GM23338 (cell line): Measurements from ENCODE around the gene FOXP1. TPM values are rescaled to one million over a fixed set of nuclear protein-coding genes. Genes with fewer than 3 reads are reported as not detected.

Experiments
- ATAC-seq: fragments of 200-7000 bp; cut with Tn5 transposase; 3 replicates; pipeline ENCODE4 v1.9.1; 2020
- DNase-seq: peaks from one replicate; pipeline ENCODE4 v3.0.0-alpha.2; 2015; ENCODE audit warnings: low spot score
- H2AFZ ChIP-seq: fragments of 200-600 bp; sonication (generic); 2 replicates; pipeline ENCODE4 v1.8.0; 2016; ENCODE audit warnings: antibody characterized with exemption, mild to moderate bottlenecking, moderate library complexity
- H3F3A ChIP-seq: fragments of 200-600 bp; sonication (generic); replicated peaks from 2 replicates; pipeline ENCODE4 v1.8.0; 2017; ENCODE audit warnings: antibody characterized with exemption, mixed run types, low read depth
- H3K27ac ChIP-seq: fragments of 200-600 bp; sonication (generic); 2 replicates; pipeline ENCODE4 v1.6.1; 2016; ENCODE audit warnings: low read depth
- H3K27me3 ChIP-seq: fragments of 200-600 bp; sonication (generic); 2 replicates; pipeline ENCODE4 v1.8.0; 2016; ENCODE audit warnings: mild to moderate bottlenecking, mixed run types, moderate library complexity; ENCODE audit not compliant: insufficient read depth
- H3K36me3 ChIP-seq: fragments of 200-600 bp; sonication (generic); 2 replicates; pipeline ENCODE4 v1.8.0; 2016; ENCODE audit warnings: mild to moderate bottlenecking; ENCODE audit not compliant: insufficient read depth
- H3K4me1 ChIP-seq: fragments of 200-600 bp; sonication (generic); 2 replicates; pipeline ENCODE4 v1.8.0; 2016; ENCODE audit warnings: mild to moderate bottlenecking, moderate library complexity; ENCODE audit not compliant: insufficient read depth
- H3K4me2 ChIP-seq: fragments of 200-600 bp; sonication (generic); 2 replicates; pipeline ENCODE4 v1.7.1; 2017; ENCODE audit warnings: mixed run types
- H3K4me3 ChIP-seq: fragments of 200-600 bp; sonication (generic); 2 replicates; pipeline ENCODE4 v1.6.1; 2016; ENCODE audit warnings: mixed run types
- H3K79me2 ChIP-seq: fragments of 200-600 bp; sonication (generic); replicated peaks from 2 replicates; pipeline ENCODE4 v1.8.0; 2017; ENCODE audit warnings: mild to moderate bottlenecking; ENCODE audit not compliant: insufficient read depth
- H3K9me2 ChIP-seq: fragments of 200-600 bp; sonication (generic); 2 replicates; pipeline ENCODE4 v1.8.0; 2017; ENCODE audit not compliant: insufficient read depth
- H4K20me1 ChIP-seq: fragments of 200-600 bp; sonication (generic); replicated peaks from 2 replicates; pipeline ENCODE4 v1.8.0; 2017; ENCODE audit warnings: mild to moderate bottlenecking; ENCODE audit not compliant: insufficient read depth
- H3K27ac Mint-ChIP-seq: 2 replicates; pipeline ENCODE4 v1.8.0; 2020; ENCODE audit warnings: inconsistent platforms, mild to moderate bottlenecking, moderate library complexity, mixed read lengths
- H3K27me3 Mint-ChIP-seq: 3 replicates; pipeline ENCODE4 v1.8.0; 2022; ENCODE audit warnings: low read depth, mild to moderate bottlenecking, moderate library complexity, mixed read lengths, inconsistent platforms; ENCODE audit not compliant: insufficient read depth, poor library complexity
- H3K36me3 Mint-ChIP-seq: 3 replicates; pipeline ENCODE4 v1.8.0; 2021; ENCODE audit warnings: low read depth, mild to moderate bottlenecking, inconsistent platforms, moderate library complexity, mixed read lengths
- H3K4me1 Mint-ChIP-seq: 3 replicates; pipeline ENCODE4 v1.8.0; 2020; ENCODE audit warnings: mild to moderate bottlenecking, inconsistent platforms, mixed read lengths
- H3K4me3 Mint-ChIP-seq: 3 replicates; pipeline ENCODE4 v1.8.0; 2021; ENCODE audit warnings: moderate library complexity, mild to moderate bottlenecking, inconsistent platforms, mixed read lengths
- H3K9me3 Mint-ChIP-seq: 3 replicates; pipeline ENCODE4 v1.8.0; 2020; ENCODE audit warnings: moderate library complexity, mild to moderate bottlenecking, inconsistent platforms, mixed read lengths
- CREB1 ChIP-seq: fragments of 250-450 bp; sonication (Bioruptor Pico); IDR thresholded peaks from 2 replicates; pipeline ENCODE4 v1.5.0; 2020; ENCODE audit warnings: low read depth, mild to moderate bottlenecking, moderate library complexity
- EZH2 ChIP-seq: fragments of 200-600 bp; sonication (generic); IDR thresholded peaks from one replicate; pipeline ENCODE4 v1.8.0; 2017; ENCODE audit warnings: antibody characterized with exemption, mild to moderate bottlenecking, low read depth; ENCODE audit not compliant: unreplicated experiment
- EZH2phosphoT487 ChIP-seq: fragments of 200-600 bp; sonication (generic); IDR thresholded peaks from one replicate; pipeline ENCODE4 v1.8.1; 2018; ENCODE audit warnings: antibody characterized with exemption; ENCODE audit not compliant: unreplicated experiment
- JUNB ChIP-seq: IDR thresholded peaks from one replicate; pipeline ENCODE4 v1.6.1; 2016; ENCODE audit warnings: antibody characterized with exemption; ENCODE audit not compliant: unreplicated experiment
- NANOG ChIP-seq: IDR thresholded peaks from 2 replicates; pipeline ENCODE4 v1.6.1; 2016; ENCODE audit warnings: antibody characterized with exemption, borderline replicate concordance
- POLR2AphosphoS5 ChIP-seq: IDR thresholded peaks from 2 replicates; pipeline ENCODE4 v1.6.1; 2016; ENCODE audit warnings: antibody characterized with exemption, low read depth
- STAT1 ChIP-seq: IDR thresholded peaks from one replicate; pipeline ENCODE4 v1.6.1; 2016; ENCODE audit warnings: antibody characterized with exemption; ENCODE audit not compliant: unreplicated experiment
- ZNF114 ChIP-seq: fragments of 250-450 bp; sonication (Bioruptor Pico); IDR thresholded peaks from 2 replicates; pipeline ENCODE4 v1.5.0; 2020; ENCODE audit warnings: mild to moderate bottlenecking, moderate library complexity
- ZNF331 ChIP-seq: fragments of 250-450 bp; sonication (Bioruptor Pico); IDR thresholded peaks from 2 replicates; pipeline ENCODE4 v1.5.0; 2020; ENCODE audit warnings: low read depth, mild to moderate bottlenecking, moderate library complexity
- polyA plus RNA-seq: library from polyadenylated mRNA; unstranded; fragments of >200 nt; fragmentation: Nextera tagmentation; extraction: Ambion mirVana; gene quantifications from 2 replicates; pipeline ENCODE4 v1.2.1, GENCODE V29; 2016
- total RNA-seq: library from RNA; depleted of rRNA; stranded (reverse); fragments of >200 nt; shearing (Covaris generic); gene quantifications from 2 replicates; pipeline ENCODE4 v1.2.3, GENCODE V29; 2014
- TF ChIP-seq, protein P1 (sequence below): fragments of 250-450 bp; sonication (Bioruptor Pico); IDR thresholded peaks from 2 replicates; pipeline ENCODE4 v1.5.0; 2020; ENCODE audit warnings: mild to moderate bottlenecking, moderate library complexity
- TF ChIP-seq, protein P2 (sequence below): IDR thresholded peaks from one replicate; pipeline ENCODE4 v1.6.1; 2018; ENCODE audit warnings: antibody characterized with exemption; ENCODE audit not compliant: unreplicated experiment
- TF ChIP-seq, protein P3 (sequence below): IDR thresholded peaks from 2 replicates; pipeline ENCODE4 v1.6.1; 2016; ENCODE audit warnings: antibody characterized with exemption
- TF ChIP-seq, protein P4 (sequence below), 2 experiments: fragments of 200-600 bp in 1 of 2; sonication (generic) in 1 of 2; conservative IDR thresholded peaks; 2 replicates each; pipeline versions ENCODE4 v1.5.1 to v1.6.1; 2016 to 2017; ENCODE audit warnings: antibody characterized with exemption in 2 of 2, low read depth in 2 of 2, mild to moderate bottlenecking in 2 of 2, moderate library complexity in 1 of 2

The FOXP1 gene
- total and polyA plus RNA-seq, 2 experiments from 2014 or later: 32.9 to 35.5 TPM

DNA sequence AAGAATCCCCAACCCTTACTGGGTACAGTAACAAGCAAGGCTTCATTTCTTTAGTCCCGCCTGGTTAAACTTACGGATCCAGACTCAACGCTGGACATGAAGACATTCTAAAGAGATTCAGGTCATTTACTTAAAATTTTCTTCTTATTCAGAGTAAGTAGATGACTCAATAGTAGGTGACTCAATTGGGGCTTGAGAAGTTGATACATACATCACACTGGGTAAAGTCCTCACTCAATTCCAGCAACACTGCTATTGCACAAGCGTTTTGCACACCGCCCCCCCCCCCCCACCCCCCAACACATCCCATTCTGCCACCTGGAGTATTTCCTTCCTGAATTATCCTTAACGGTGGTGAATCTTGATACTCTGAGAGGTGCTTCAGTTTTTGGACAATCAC lies 610.0 kb downstream of the FOXP1 start:
- Mint-ChIP-seq H3K4me3 (no peak overlapping the region), H3K36me3 (peaks cover 41% of the 10 kb centered on the region)

More for the DNA sequence above, 610.0 kb downstream of the FOXP1 start:
- Mint-ChIP-seq H3K27me3 (no peaks in the 10 kb centered on the region), H3K9me3 (no peaks in the 10 kb centered on the region), H3K4me1 (peaks cover 23% of the 10 kb centered on the region), H3K27ac (no peak overlapping the region)
- Histone ChIP-seq H3K4me2 (no peak overlapping the region), H3F3A (no peaks in the 10 kb centered on the region), H3K36me3 (peaks cover 4% of the 10 kb centered on the region), H3K9me2 (no peaks in the 10 kb centered on the region), H3K4me3 (no peak overlapping the region), H3K4me1 (peaks cover 18% of the 10 kb centered on the region), H3K27me3 (no peaks in the 10 kb centered on the region), H2AFZ (no peak overlapping the region), H4K20me1 (no peaks in the 10 kb centered on the region), H3K79me2 (no peaks in the 10 kb centered on the region), H3K27ac (no peak overlapping the region)
- no peak for ATAC-seq
- TF ChIP-seq JUNB (no peak), ZNF331 (CRISPR knock-in tag) (no peak), ZNF114 (CRISPR knock-in tag) (no peak), EZH2phosphoT487 (no peak), EZH2 (no peak), CREB1 (CRISPR knock-in tag) (no peak), POLR2AphosphoS5 (no peak), STAT1 (no peak), NANOG (no peak)
- TF ChIP-seq, protein P1, sequence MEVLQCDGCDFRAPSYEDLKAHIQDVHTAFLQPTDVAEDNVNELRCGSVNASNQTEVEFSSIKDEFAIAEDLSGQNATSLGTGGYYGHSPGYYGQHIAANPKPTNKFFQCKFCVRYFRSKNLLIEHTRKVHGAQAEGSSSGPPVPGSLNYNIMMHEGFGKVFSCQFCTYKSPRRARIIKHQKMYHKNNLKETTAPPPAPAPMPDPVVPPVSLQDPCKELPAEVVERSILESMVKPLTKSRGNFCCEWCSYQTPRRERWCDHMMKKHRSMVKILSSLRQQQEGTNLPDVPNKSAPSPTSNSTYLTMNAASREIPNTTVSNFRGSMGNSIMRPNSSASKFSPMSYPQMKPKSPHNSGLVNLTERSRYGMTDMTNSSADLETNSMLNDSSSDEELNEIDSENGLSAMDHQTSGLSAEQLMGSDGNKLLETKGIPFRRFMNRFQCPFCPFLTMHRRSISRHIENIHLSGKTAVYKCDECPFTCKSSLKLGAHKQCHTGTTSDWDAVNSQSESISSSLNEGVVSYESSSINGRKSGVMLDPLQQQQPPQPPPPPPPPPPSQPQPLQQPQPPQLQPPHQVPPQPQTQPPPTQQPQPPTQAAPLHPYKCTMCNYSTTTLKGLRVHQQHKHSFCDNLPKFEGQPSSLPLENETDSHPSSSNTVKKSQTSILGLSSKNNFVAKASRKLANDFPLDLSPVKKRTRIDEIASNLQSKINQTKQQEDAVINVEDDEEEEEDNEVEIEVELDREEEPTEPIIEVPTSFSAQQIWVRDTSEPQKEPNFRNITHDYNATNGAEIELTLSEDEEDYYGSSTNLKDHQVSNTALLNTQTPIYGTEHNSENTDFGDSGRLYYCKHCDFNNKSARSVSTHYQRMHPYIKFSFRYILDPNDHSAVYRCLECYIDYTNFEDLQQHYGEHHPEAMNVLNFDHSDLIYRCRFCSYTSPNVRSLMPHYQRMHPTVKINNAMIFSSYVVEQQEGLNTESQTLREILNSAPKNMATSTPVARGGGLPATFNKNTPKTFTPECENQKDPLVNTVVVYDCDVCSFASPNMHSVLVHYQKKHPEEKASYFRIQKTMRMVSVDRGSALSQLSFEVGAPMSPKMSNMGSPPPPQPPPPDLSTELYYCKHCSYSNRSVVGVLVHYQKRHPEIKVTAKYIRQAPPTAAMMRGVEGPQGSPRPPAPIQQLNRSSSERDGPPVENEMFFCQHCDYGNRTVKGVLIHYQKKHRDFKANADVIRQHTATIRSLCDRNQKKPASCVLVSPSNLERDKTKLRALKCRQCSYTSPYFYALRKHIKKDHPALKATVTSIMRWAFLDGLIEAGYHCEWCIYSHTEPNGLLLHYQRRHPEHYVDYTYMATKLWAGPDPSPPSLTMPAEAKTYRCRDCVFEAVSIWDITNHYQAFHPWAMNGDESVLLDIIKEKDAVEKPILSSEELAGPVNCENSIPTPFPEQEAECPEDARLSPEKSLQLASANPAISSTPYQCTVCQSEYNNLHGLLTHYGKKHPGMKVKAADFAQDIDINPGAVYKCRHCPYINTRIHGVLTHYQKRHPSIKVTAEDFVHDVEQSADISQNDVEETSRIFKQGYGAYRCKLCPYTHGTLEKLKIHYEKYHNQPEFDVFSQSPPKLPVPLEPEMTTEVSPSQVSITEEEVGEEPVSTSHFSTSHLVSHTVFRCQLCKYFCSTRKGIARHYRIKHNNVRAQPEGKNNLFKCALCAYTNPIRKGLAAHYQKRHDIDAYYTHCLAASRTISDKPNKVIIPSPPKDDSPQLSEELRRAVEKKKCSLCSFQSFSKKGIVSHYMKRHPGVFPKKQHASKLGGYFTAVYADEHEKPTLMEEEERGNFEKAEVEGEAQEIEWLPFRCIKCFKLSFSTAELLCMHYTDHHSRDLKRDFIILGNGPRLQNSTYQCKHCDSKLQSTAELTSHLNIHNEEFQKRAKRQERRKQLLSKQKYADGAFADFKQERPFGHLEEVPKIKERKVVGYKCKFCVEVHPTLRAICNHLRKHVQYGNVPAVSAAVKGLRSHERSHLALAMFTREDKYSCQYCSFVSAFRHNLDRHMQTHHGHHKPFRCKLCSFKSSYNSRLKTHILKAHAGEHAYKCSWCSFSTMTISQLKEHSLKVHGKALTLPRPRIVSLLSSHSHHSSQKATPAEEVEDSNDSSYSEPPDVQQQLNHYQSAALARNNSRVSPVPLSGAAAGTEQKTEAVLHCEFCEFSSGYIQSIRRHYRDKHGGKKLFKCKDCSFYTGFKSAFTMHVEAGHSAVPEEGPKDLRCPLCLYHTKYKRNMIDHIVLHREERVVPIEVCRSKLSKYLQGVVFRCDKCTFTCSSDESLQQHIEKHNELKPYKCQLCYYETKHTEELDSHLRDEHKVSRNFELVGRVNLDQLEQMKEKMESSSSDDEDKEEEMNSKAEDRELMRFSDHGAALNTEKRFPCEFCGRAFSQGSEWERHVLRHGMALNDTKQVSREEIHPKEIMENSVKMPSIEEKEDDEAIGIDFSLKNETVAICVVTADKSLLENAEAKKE (CRISPR knock-in tag): no peak
- TF ChIP-seq, protein P2, sequence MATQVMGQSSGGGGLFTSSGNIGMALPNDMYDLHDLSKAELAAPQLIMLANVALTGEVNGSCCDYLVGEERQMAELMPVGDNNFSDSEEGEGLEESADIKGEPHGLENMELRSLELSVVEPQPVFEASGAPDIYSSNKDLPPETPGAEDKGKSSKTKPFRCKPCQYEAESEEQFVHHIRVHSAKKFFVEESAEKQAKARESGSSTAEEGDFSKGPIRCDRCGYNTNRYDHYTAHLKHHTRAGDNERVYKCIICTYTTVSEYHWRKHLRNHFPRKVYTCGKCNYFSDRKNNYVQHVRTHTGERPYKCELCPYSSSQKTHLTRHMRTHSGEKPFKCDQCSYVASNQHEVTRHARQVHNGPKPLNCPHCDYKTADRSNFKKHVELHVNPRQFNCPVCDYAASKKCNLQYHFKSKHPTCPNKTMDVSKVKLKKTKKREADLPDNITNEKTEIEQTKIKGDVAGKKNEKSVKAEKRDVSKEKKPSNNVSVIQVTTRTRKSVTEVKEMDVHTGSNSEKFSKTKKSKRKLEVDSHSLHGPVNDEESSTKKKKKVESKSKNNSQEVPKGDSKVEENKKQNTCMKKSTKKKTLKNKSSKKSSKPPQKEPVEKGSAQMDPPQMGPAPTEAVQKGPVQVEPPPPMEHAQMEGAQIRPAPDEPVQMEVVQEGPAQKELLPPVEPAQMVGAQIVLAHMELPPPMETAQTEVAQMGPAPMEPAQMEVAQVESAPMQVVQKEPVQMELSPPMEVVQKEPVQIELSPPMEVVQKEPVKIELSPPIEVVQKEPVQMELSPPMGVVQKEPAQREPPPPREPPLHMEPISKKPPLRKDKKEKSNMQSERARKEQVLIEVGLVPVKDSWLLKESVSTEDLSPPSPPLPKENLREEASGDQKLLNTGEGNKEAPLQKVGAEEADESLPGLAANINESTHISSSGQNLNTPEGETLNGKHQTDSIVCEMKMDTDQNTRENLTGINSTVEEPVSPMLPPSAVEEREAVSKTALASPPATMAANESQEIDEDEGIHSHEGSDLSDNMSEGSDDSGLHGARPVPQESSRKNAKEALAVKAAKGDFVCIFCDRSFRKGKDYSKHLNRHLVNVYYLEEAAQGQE: no peak
- TF ChIP-seq, protein P3, sequence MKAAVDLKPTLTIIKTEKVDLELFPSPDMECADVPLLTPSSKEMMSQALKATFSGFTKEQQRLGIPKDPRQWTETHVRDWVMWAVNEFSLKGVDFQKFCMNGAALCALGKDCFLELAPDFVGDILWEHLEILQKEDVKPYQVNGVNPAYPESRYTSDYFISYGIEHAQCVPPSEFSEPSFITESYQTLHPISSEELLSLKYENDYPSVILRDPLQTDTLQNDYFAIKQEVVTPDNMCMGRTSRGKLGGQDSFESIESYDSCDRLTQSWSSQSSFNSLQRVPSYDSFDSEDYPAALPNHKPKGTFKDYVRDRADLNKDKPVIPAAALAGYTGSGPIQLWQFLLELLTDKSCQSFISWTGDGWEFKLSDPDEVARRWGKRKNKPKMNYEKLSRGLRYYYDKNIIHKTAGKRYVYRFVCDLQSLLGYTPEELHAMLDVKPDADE: no peak
- TF ChIP-seq, protein P4, sequence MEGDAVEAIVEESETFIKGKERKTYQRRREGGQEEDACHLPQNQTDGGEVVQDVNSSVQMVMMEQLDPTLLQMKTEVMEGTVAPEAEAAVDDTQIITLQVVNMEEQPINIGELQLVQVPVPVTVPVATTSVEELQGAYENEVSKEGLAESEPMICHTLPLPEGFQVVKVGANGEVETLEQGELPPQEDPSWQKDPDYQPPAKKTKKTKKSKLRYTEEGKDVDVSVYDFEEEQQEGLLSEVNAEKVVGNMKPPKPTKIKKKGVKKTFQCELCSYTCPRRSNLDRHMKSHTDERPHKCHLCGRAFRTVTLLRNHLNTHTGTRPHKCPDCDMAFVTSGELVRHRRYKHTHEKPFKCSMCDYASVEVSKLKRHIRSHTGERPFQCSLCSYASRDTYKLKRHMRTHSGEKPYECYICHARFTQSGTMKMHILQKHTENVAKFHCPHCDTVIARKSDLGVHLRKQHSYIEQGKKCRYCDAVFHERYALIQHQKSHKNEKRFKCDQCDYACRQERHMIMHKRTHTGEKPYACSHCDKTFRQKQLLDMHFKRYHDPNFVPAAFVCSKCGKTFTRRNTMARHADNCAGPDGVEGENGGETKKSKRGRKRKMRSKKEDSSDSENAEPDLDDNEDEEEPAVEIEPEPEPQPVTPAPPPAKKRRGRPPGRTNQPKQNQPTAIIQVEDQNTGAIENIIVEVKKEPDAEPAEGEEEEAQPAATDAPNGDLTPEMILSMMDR (conservative IDR thresholded peaks at IDR 0.05; ENCODE audit: low read depth in 2 of 2): no peak
- no peak for DNase-seq
